Gastrocnemius medialis (tissue), 4 donors: Measurements from ENCODE around the gene PRELID3B.

Experiments used
- POLR2A ChIP-seq, 2 donors: fragments of 450-650 bp; IDR thresholded peaks; one replicate each; pipeline ENCODE4 v1.6.1; 2017; ENCODE audit warnings: antibody characterized with exemption in 2 of 2, mild to moderate bottlenecking in 2 of 2, moderate library complexity in 2 of 2
- TF ChIP-seq, protein P1 (sequence below), 5 experiments: fragments of 450-650 bp in 3 of 5; fragments of 200-600 bp in 2 of 5; sonication (generic) in 2 of 5; IDR thresholded peaks in 4 of 5; conservative IDR thresholded peaks in 1 of 5; 1 replicate in 4 of 5; 2 replicates in 1 of 5; pipeline ENCODE4 v1.5.1; 2016 to 2019; ENCODE audit warnings: antibody characterized with exemption in 5 of 5, mild to moderate bottlenecking in 3 of 5, moderate library complexity in 3 of 5

- TF ChIP-seq POLR2A (IDR thresholded peaks at IDR 0.05): no peak
- TF ChIP-seq, protein P1, sequence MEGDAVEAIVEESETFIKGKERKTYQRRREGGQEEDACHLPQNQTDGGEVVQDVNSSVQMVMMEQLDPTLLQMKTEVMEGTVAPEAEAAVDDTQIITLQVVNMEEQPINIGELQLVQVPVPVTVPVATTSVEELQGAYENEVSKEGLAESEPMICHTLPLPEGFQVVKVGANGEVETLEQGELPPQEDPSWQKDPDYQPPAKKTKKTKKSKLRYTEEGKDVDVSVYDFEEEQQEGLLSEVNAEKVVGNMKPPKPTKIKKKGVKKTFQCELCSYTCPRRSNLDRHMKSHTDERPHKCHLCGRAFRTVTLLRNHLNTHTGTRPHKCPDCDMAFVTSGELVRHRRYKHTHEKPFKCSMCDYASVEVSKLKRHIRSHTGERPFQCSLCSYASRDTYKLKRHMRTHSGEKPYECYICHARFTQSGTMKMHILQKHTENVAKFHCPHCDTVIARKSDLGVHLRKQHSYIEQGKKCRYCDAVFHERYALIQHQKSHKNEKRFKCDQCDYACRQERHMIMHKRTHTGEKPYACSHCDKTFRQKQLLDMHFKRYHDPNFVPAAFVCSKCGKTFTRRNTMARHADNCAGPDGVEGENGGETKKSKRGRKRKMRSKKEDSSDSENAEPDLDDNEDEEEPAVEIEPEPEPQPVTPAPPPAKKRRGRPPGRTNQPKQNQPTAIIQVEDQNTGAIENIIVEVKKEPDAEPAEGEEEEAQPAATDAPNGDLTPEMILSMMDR (IDR thresholded peaks at IDR 0.05 in 4 of 5, conservative IDR thresholded peaks at IDR 0.05 in 1 of 5): no peak
Observed at GRCh38 chr20:59050437-59050836, 7.9 kb upstream of the PRELID3B start.
